GM20431 (cell line): ENCODE measurements around the gene CNGA3.
"Not testable (repeated sequence)": the region's sequence is repeated elsewhere in the genome, so short reads cannot be mapped to it uniquely, and the experiment has no call there.

Experiments
- in situ Hi-C: fragments of 300-500 bp; cut with MseI, MboI; formaldehyde crosslinking; loops from one replicate; pipeline ENCODE4 v1.15.0; 2020; ENCODE audit warnings: low sequenced_read_pairs; ENCODE audit not compliant: unreplicated experiment

CNGA3 gene

GRCh38 chr2:98432145-98432544 is 85.9 kb downstream of the CNGA3 start:
- in situ Hi-C loops = no loop called here

- in situ Hi-C loops = no loop called here
Measured at GRCh38 chr2:98433363-98433964, 87.2 kb downstream of the CNGA3 start.

GRCh38 chr2:98434492-98434891 is 88.2 kb downstream of the CNGA3 start:
- in situ Hi-C loops = no loop called here

- in situ Hi-C loops = not testable (repeated sequence)
Measured at GRCh38 chr2:98435670-98436069, 89.4 kb downstream of the CNGA3 start.

GRCh38 chr2:98436734-98437133 is 90.5 kb downstream of the CNGA3 start:
- in situ Hi-C loops = no loop called here

GRCh38 chr2:98438190-98439133 is 92.2 kb downstream of the CNGA3 start:
- in situ Hi-C loops = no loop called here

- in situ Hi-C loops = no loop called here
Measured at GRCh38 chr2:98441706-98442450, 95.6 kb downstream of the CNGA3 start.

- in situ Hi-C loops = no loop called here
Measured at GRCh38 chr2:98442488-98442887, 96.2 kb downstream of the CNGA3 start.

GRCh38 chr2:98444436-98445176 is 98.3 kb downstream of the CNGA3 start, which contains the start of gene INPP4A:
Gene INPP4A, plus strand, starts transcription at chr2:98444858. Its CDS starts 75,191 bp downstream, at chr2:98520049.
- in situ Hi-C loops = no loop called here

- in situ Hi-C loops = no loop called here
Measured at GRCh38 chr2:98445177-98445682, 99.0 kb downstream of the CNGA3 start.

GRCh38 chr2:98445683-98446581 is 99.7 kb downstream of the CNGA3 start:
- in situ Hi-C loops = no loop called here

GRCh38 chr2:98446850-98447249 is 100.6 kb downstream of the CNGA3 start:
- in situ Hi-C loops = no loop called here
